B cell (primary cell): Measurements from ENCODE around the gene ITCH. TPM values are rescaled to one million over a fixed set of nuclear protein-coding genes. Genes with fewer than 3 reads are reported as not detected.
"Not testable (repeated sequence)": the region's sequence is repeated elsewhere in the genome, so short reads cannot be mapped to it uniquely, and the experiment has no call there.

Experiments used
- ATAC-seq: fragments of 200-7000 bp; cut with Tn5 transposase; one replicate; pipeline ENCODE4 v1.10.0; 2021; ENCODE audit warnings: low read depth, mild to moderate bottlenecking, moderate number of reproducible peaks, moderate library complexity
- CTCF ChIA-PET: fragments of 350-600 bp; sonication (Branson Sonifier 250); formaldehyde crosslinking; loops from one replicate; lab custom pipeline; 2021; ENCODE audit warnings: antibody characterized with exemption, inconsistent platforms; lab: Charles Lee
- POLR2A ChIA-PET: fragments of 350-600 bp; sonication (Branson Sonifier 250); formaldehyde crosslinking; loops from one replicate; lab custom pipeline; 2021; ENCODE audit warnings: antibody characterized with exemption; lab: Charles Lee
- DNase-seq: peaks from one replicate; pipeline ENCODE4 v3.0.0; 2013
- H2AFZ ChIP-seq: 2 replicates; pipeline ENCODE4 v1.6.1; 2012; ENCODE audit warnings: mild to moderate bottlenecking, low read depth, low read length; ENCODE audit not compliant: insufficient read depth, poor library complexity, severe bottlenecking
- H3K27ac ChIP-seq, 2 donors: 1 replicate in 1 of 2; 2 replicates in 1 of 2; pipeline ENCODE4 v1.5.1; 2012 to 2013; ENCODE audit warnings: low read length in 2 of 2, mild to moderate bottlenecking in 2 of 2, moderate library complexity in 1 of 2
- H3K27me3 ChIP-seq, 4 experiments: fragments of 200-600 bp in 1 of 4; sonication (generic) in 1 of 4; replicated peaks in 1 of 4; 1 replicate in 2 of 4; 2 replicates in 2 of 4; pipeline versions ENCODE4 v1.6.1 to v1.7.0; 2013 to 2016; ENCODE audit warnings: low read length in 3 of 4, mild to moderate bottlenecking in 2 of 4, mixed read lengths in 1 of 4, moderate library complexity in 1 of 4; ENCODE audit not compliant: insufficient read depth in 4 of 4, control insufficient read depth in 3 of 4; ENCODE audit errors: control extremely low read depth in 1 of 4
- H3K36me3 ChIP-seq, 2 experiments: replicated peaks in 1 of 2; 1 replicate in 1 of 2; 2 replicates in 1 of 2; pipeline versions ENCODE4 v1.6.1 to v1.7.1; 2013; ENCODE audit warnings: low read length in 1 of 2; ENCODE audit not compliant: insufficient read depth in 2 of 2, control insufficient read depth in 1 of 2; ENCODE audit errors: control extremely low read depth in 1 of 2, extremely low read depth in 1 of 2
- H3K4me1 ChIP-seq, 2 donors: fragments of 200-600 bp in 1 of 2; sonication (generic) in 1 of 2; 1 replicate in 1 of 2; 2 replicates in 1 of 2; pipeline versions ENCODE4 v1.5.1 to v1.6.1; 2013 to 2017; ENCODE audit warnings: low read length in 2 of 2; ENCODE audit not compliant: control insufficient read depth in 2 of 2, insufficient read depth in 2 of 2
- H3K4me2 ChIP-seq: replicated peaks from 2 replicates; pipeline ENCODE3; 2012; ENCODE audit warnings: mild to moderate bottlenecking, low read depth, low read length; ENCODE audit not compliant: poor library complexity, severe bottlenecking
- H3K4me3 ChIP-seq, 5 experiments: fragments of 200-600 bp in 1 of 5; sonication (generic) in 1 of 5; 1 replicate in 3 of 5; 2 replicates in 2 of 5; pipeline versions ENCODE4 v1.5.1 to v1.7.0; 2011 to 2016; ENCODE audit warnings: low read length in 4 of 5, mild to moderate bottlenecking in 4 of 5, low read depth in 2 of 5, control low read depth in 1 of 5, moderate library complexity in 1 of 5; ENCODE audit not compliant: insufficient read depth in 1 of 5; ENCODE audit errors: control extremely low read depth in 1 of 5, extremely low read depth in 1 of 5
- H3K79me2 ChIP-seq: fragments of 200-600 bp; sonication (generic); one replicate; pipeline ENCODE4 v1.6.0; 2016; ENCODE audit warnings: low read length; ENCODE audit not compliant: control insufficient read depth, insufficient read depth
- H3K9ac ChIP-seq: fragments of 200-600 bp; sonication (generic); 2 replicates; pipeline ENCODE4 v1.6.1; 2017; ENCODE audit warnings: mild to moderate bottlenecking, low read length, moderate library complexity
- H3K9me3 ChIP-seq, 3 donors: one replicate each; pipeline versions ENCODE4 v1.6.1 to v1.7.1; 2013; ENCODE audit warnings: low read length in 2 of 3; ENCODE audit not compliant: control insufficient read depth in 2 of 3, insufficient read depth in 1 of 3; ENCODE audit errors: control extremely low read depth in 1 of 3
- H4K20me1 ChIP-seq: 2 replicates; pipeline ENCODE4 v1.6.0; 2012; ENCODE audit warnings: mild to moderate bottlenecking, low read length; ENCODE audit not compliant: insufficient read depth, control insufficient read depth, poor library complexity, severe bottlenecking
- H3K27ac Mint-ChIP-seq: one replicate; pipeline ENCODE4 v1.8.0; 2021; ENCODE audit warnings: mixed read lengths
- H3K27me3 Mint-ChIP-seq: one replicate; pipeline ENCODE4 v1.8.0; 2021; ENCODE audit warnings: mixed read lengths
- H3K4me1 Mint-ChIP-seq: one replicate; pipeline ENCODE4 v1.8.0; 2021; ENCODE audit warnings: mixed read lengths
- H3K4me3 Mint-ChIP-seq: one replicate; pipeline ENCODE4 v1.8.0; 2021; ENCODE audit warnings: mixed read lengths
- H3K9me3 Mint-ChIP-seq: one replicate; pipeline ENCODE4 v1.8.0; 2022; ENCODE audit warnings: mixed read lengths; ENCODE audit not compliant: insufficient read depth
- CTCF ChIP-seq: fragments of 200-600 bp; IDR thresholded peaks from one replicate; pipeline ENCODE4 v1.8.0; 2022; ENCODE audit warnings: antibody characterized with exemption, mild to moderate bottlenecking
- EZH2 ChIP-seq: IDR thresholded peaks from 2 replicates; pipeline ENCODE4 v1.6.1; 2012; ENCODE audit warnings: borderline replicate concordance, low read depth, mild to moderate bottlenecking, moderate library complexity, low read length; ENCODE audit not compliant: insufficient read depth, poor library complexity, severe bottlenecking
- WGBS: methylation state at CpG from one replicate; pipeline ENCODE4 v1.1.5; 2013; ENCODE audit warnings: missing lambda C conversion rate; ENCODE audit not compliant: insufficient coverage; 5-methylcytosine and 5-hydroxymethylcytosine counted together
- intact Hi-C: fragments of 100-400 bp; cut with micrococcal nuclease; formaldehyde crosslinking; loops from one replicate; pipeline ENCODE4 v1.10.0; 2022
- polyA plus RNA-seq: library from polyadenylated mRNA; depleted of rRNA; stranded (reverse); fragments of >200 nt; gene quantifications from 2 replicates; pipeline ENCODE4 v1.2.3, GENCODE V29; 2012
- total RNA-seq, 2 donors: library from RNA; stranded (reverse); fragments of 120-200 nt in 1 of 2; gene quantifications; 1 replicate in 1 of 2; 2 replicates in 1 of 2; pipeline versions ENCODE4 v1.2.3 to v1.2.4, GENCODE V29; 2013 to 2022

Gene ITCH
- total and polyA plus RNA-seq, 2 donors (not counting 1 experiment from before 2014, with no cell fraction given), result 10.0 to 110 TPM

GRCh38 chr20:34425032-34425690 is 62.1 kb downstream of the ITCH start:
- H3K4me3 Mint-ChIP-seq, H3K4me1 Mint-ChIP-seq, H3K4me1 ChIP-seq, H3K9me3 Mint-ChIP-seq, POLR2A ChIA-PET, intact Hi-C loops, H3K4me3 ChIP-seq, H2AFZ ChIP-seq, ATAC-seq, H3K27ac ChIP-seq, H3K9me3 ChIP-seq, H3K9ac ChIP-seq, H3K27me3 Mint-ChIP-seq, DNase-seq, H3K27me3 ChIP-seq, H3K4me2 ChIP-seq, H3K27ac Mint-ChIP-seq: not testable (repeated sequence)
- WGBS, result 100% methylated on average over 8 of the region's 11 CpGs
- Histone ChIP-seq H4K20me1 (peaks cover 11% of the 10 kb centered on the region), H3K36me3 (peaks cover 19 to 50% of the 10 kb centered on the region in 2 experiments), H3K79me2 (peaks cover 24% of the 10 kb centered on the region)
- CTCF ChIA-PET, result interaction anchor here (1.7 kb wide), 1 partner anchor 112 kb away, joined by 6 read pairs; no protein-coding TSS in a partner anchor

DNA sequence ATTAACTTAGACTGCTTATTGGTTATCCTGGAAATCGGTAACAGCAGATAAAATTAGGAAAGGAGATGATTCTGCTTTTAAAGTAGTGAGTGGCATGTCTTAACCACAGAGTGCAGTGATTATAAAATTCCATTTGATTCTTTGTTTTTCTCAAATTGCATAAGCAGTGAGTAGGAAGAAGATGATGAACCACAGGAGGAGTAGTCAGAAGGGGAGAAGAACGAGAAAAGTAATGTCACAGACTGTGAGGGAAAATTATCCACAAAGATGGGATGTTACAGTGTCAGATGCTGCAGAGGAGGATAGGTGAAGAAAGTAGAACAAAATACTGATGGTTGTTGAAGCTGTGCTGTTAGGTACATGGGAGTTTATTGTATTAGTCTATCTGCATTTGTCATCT is 63.0 kb downstream of the ITCH start:
- no peak overlapping the region for H3K9ac ChIP-seq
- peaks cover 20 to 47% of the 10 kb centered on the region in 2 experiments for H3K36me3 ChIP-seq
- intact Hi-C loops, result no loop called here
- no peak overlapping the region for H3K4me3 Mint-ChIP-seq
- peaks cover 32% of the 10 kb centered on the region for H3K79me2 ChIP-seq
- H3K4me1 ChIP-seq, result no peaks in the 10 kb centered on the region
- H3K27ac ChIP-seq, result no peak overlapping the region
- H3K27me3 Mint-ChIP-seq, result no peaks in the 10 kb centered on the region
- CTCF ChIA-PET, result interaction anchor here (0.7 to 1.3 kb wide), 2 partner anchors 70 to 113 kb away, joined by 3 read pairs; no protein-coding TSS in a partner anchor
- no peak overlapping the region for H2AFZ ChIP-seq
- no peaks in the 10 kb centered on the region for H3K27me3 ChIP-seq
- no peaks in the 10 kb centered on the region for H3K9me3 ChIP-seq
- no peak overlapping the region for H3K4me3 ChIP-seq
- 91% methylated on average over 2 of the region's 2 CpGs for WGBS
- H3K4me1 Mint-ChIP-seq, result no peaks in the 10 kb centered on the region
- no peak for TF ChIP-seq EZH2
- no peak for TF ChIP-seq CTCF
- ATAC-seq, result no peak
- H3K4me2 ChIP-seq, result no peak overlapping the region
- POLR2A ChIA-PET, result no interaction called here
- H4K20me1 ChIP-seq, result peaks cover 20% of the 10 kb centered on the region
- no peaks in the 10 kb centered on the region for H3K9me3 Mint-ChIP-seq
- H3K27ac Mint-ChIP-seq, result no peak overlapping the region
- no peak for DNase-seq
